ENCODE data around the gene GPI.

- TF ChIP-seq CTBP1 (IDR thresholded peaks at IDR 0.05; ENCODE audit: borderline replicate concordance), result no peak
- TF ChIP-seq SUZ12 (IDR thresholded peaks at IDR 0.05), result no peak
- TF ChIP-seq ZNF384 (IDR thresholded peaks at IDR 0.05), result no peak
- TF ChIP-seq BHLHE40 (IDR thresholded peaks at IDR 0.05; ENCODE audit: borderline replicate concordance), result no peak
- no peak for TF ChIP-seq SP1 (IDR thresholded peaks at IDR 0.05)
- no peak for TF ChIP-seq ELF4 (IDR thresholded peaks at IDR 0.05)
- no peak for TF ChIP-seq FOXM1 (IDR thresholded peaks at IDR 0.05; ENCODE audit: borderline replicate concordance)
- TF ChIP-seq LEF1 (IDR thresholded peaks at IDR 0.05; ENCODE audit: borderline replicate concordance), result no peak
- no peak for TF ChIP-seq NFRKB (IDR thresholded peaks at IDR 0.05)
- no peak for TF ChIP-seq HDGF (IDR thresholded peaks at IDR 0.05; ENCODE audit: borderline replicate concordance)
- TF ChIP-seq PKNOX1 (IDR thresholded peaks at IDR 0.05), result no peak
Measured at GRCh38 chr19:34366738-34367623, 2.0 kb downstream of the GPI start.
